ENCODE data around the gene ZNF652.

DNA sequence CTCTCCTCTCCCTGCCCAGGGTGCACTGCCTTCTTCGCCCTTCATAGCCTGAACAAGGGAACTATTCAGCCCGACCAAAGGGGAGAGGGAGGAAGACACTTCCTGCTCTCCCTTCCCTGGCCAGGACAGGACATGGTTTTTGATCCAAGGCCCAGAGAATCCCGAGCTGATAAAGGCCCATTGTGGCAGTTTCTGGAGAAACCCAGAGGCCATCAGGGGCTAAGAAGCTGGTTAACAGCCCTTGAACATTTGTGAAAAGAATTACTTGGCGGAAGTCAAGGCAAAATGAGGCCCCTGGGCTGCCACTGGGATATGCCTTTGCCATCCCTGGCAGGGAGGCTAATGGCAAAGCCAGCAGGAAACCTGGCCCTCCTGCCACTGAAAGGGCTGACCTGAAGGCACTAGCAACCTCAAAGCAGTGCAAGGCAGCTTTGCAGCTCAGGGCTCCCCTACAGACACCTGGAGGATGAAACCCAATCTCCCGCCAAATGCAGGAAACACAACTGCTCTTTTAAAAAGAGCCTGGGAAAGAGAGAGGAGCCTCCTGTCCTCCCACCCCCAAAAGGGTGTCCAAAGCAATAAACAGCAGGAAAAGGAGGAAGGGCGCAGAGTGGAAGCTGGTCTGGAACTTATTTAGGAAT is 40.0 kb upstream of the ZNF652 start:
- TF ChIP-seq CTCF (IDR thresholded peaks at IDR 0.05; ENCODE audit: insufficient read depth, low read length, poor library complexity, severe bottlenecking) (no peak), EZH2phosphoT487 (conservative IDR thresholded peaks at IDR 0.05; ENCODE audit: low read length) (no peak)
